ENCODE data around the gene PLXNA2.

DNA sequence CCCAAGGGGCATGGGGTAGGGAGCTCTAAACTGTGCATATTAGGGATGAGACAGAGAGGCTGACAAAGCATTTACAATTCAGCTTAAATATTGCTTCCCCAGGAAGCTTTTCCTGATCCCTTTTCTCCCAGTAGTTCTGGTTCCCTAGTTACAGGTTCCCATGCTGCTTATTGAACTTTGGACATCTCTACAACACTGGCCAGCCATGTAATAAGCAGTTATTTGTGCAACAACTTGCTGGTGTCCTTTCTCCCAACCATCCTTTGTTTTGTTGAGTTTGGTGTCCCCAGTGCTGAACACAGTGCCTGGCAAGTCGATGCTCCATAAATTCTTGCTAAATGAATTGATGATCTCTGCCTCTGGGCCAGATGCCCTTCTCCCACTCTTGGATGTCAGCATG, 80.6 kb downstream of the PLXNA2 start:
- TF ChIP-seq, protein P1, sequence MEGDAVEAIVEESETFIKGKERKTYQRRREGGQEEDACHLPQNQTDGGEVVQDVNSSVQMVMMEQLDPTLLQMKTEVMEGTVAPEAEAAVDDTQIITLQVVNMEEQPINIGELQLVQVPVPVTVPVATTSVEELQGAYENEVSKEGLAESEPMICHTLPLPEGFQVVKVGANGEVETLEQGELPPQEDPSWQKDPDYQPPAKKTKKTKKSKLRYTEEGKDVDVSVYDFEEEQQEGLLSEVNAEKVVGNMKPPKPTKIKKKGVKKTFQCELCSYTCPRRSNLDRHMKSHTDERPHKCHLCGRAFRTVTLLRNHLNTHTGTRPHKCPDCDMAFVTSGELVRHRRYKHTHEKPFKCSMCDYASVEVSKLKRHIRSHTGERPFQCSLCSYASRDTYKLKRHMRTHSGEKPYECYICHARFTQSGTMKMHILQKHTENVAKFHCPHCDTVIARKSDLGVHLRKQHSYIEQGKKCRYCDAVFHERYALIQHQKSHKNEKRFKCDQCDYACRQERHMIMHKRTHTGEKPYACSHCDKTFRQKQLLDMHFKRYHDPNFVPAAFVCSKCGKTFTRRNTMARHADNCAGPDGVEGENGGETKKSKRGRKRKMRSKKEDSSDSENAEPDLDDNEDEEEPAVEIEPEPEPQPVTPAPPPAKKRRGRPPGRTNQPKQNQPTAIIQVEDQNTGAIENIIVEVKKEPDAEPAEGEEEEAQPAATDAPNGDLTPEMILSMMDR (IDR thresholded peaks at IDR 0.05; ENCODE audit: borderline replicate concordance, extremely low read depth, low read length, poor library complexity, severe bottlenecking): no peak
- TF ChIP-seq EZH2 (IDR thresholded peaks at IDR 0.05; ENCODE audit: borderline replicate concordance, low read depth, low read length, severe bottlenecking): no peak
